Dermis microvascular lymphatic vessel endothelial cell (primary cell): ENCODE results near the gene LNX2. TPM values are rescaled to one million over a fixed set of nuclear protein-coding genes. Genes with fewer than 3 reads are reported as not detected.

ENCODE experiments used
- DNase-seq, 2 donors: peaks; one replicate each; pipeline versions ENCODE4 v3.0.0 to v3.0.0-alpha.2; 2010; ENCODE audit warnings: low read depth in 2 of 2
- total RNA-seq: library from RNA; depleted of rRNA; stranded (reverse); fragments of >200 nt; gene quantifications from 2 replicates; pipeline ENCODE4 v1.2.1, GENCODE V29; 2014

Gene LNX2
- total RNA-seq, 1 donor from 2014 or later = 9.0 TPM

- no peak for DNase-seq
Measured at GRCh38 chr13:27505792-27506191, 114.5 kb downstream of the LNX2 start.

- no peak for DNase-seq
Measured at GRCh38 chr13:27504868-27505194, 115.5 kb downstream of the LNX2 start.

- no peak for DNase-seq
Measured at GRCh38 chr13:27504128-27504867, 116.0 kb downstream of the LNX2 start.

- no peak for DNase-seq
Measured at GRCh38 chr13:27500806-27501534, 119.4 kb downstream of the LNX2 start.

- no peak for DNase-seq
Measured at GRCh38 chr13:27497563-27498230, 122.6 kb downstream of the LNX2 start.

- no peak for DNase-seq
Measured at GRCh38 chr13:27496536-27497273, 123.6 kb downstream of the LNX2 start.

GRCh38 chr13:27496006-27496405 lies 124.3 kb downstream of the LNX2 start:
- no peak for DNase-seq

Other genes with a start within 250 kb of the LNX2 start
- 99.8 and 106 TPM in 2 replicates for gene GTF3A, start 195.9 kb downstream of the LNX2 start, total RNA-seq
- 33.9 and 37.0 TPM in 2 replicates for gene MTIF3, start 170.0 kb downstream of the LNX2 start, total RNA-seq
- 67.5 and 86.3 TPM in 2 replicates for gene POLR1D, start 1.4 kb upstream of the LNX2 start, total RNA-seq
- gene GSX1, start 172.0 kb upstream of the LNX2 start, total RNA-seq = not detected in 2 replicates